ENCODE measurements around the gene RFFL.

DNA sequence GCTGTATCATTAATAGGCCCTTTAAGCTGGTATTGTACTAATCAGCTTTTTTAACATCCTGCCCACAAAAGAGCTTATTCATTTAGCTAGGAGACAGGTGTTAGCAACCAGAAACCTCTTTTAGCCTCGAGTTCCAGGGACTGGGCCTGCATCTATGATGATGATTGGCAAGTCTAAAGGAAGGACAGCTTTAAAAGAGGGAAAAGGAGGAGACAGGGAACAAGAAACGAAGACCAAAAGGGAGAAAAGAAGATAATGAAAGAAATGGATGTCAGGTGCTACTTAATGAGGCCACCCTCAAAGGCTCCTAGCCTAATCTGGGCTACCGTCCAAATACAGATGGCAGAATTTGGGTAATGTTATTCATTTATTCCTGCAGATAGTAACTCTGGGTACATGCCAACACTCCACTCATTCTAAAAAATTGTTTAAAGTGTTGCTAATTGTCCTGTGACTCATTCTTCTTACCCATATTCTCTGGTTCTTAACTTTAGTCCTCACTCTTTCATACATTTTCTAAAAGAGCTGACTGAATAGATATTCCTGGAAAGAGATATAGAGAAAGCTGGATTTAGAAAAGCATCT, 18.7 kb upstream of the RFFL start:
- TF ChIP-seq ZNF274 (IDR thresholded peaks at IDR 0.05; ENCODE audit: low read depth, low read length) (no peak), YY1 (IDR thresholded peaks at IDR 0.05; ENCODE audit: insufficient read depth, insufficient read length) (no peak)

All from NT2/D1 (cell line).